Adipocyte (in vitro differentiated cells): ENCODE data around the gene ANGEL1.
A peak's percentile ranks its signal among the peaks of the same experiment; 100 is the strongest.

Experiments
- DNase-seq: peaks from one replicate; pipeline ENCODE4 v3.0.0-alpha.2; 2015; ENCODE audit warnings: low read depth
- H3K27me3 ChIP-seq: replicated peaks from 2 replicates; pipeline ENCODE4 v1.7.0; 2013; ENCODE audit warnings: mild to moderate bottlenecking, low read length, moderate library complexity; ENCODE audit not compliant: control insufficient read depth, insufficient read depth
- H3K36me3 ChIP-seq: 2 replicates; pipeline ENCODE4 v1.7.0; 2013; ENCODE audit warnings: low read length, mild to moderate bottlenecking, moderate library complexity; ENCODE audit not compliant: control insufficient read depth, insufficient read depth, severe bottlenecking
- H3K4me1 ChIP-seq: 2 replicates; pipeline ENCODE4 v1.7.0; 2013; ENCODE audit warnings: mild to moderate bottlenecking, low read length, moderate library complexity; ENCODE audit not compliant: control insufficient read depth, insufficient read depth
- H3K4me3 ChIP-seq: 2 replicates; pipeline ENCODE4 v1.7.0; 2013; ENCODE audit warnings: mild to moderate bottlenecking, low read length, moderate library complexity
- H3K9ac ChIP-seq: 2 replicates; pipeline ENCODE4 v1.7.0; 2013; ENCODE audit warnings: mild to moderate bottlenecking, low read length, moderate library complexity
- H3K9me3 ChIP-seq: 2 replicates; pipeline ENCODE4 v1.7.0; 2013; ENCODE audit warnings: mild to moderate bottlenecking, low read length, moderate library complexity; ENCODE audit not compliant: control insufficient read depth

ANGEL1 gene

DNA sequence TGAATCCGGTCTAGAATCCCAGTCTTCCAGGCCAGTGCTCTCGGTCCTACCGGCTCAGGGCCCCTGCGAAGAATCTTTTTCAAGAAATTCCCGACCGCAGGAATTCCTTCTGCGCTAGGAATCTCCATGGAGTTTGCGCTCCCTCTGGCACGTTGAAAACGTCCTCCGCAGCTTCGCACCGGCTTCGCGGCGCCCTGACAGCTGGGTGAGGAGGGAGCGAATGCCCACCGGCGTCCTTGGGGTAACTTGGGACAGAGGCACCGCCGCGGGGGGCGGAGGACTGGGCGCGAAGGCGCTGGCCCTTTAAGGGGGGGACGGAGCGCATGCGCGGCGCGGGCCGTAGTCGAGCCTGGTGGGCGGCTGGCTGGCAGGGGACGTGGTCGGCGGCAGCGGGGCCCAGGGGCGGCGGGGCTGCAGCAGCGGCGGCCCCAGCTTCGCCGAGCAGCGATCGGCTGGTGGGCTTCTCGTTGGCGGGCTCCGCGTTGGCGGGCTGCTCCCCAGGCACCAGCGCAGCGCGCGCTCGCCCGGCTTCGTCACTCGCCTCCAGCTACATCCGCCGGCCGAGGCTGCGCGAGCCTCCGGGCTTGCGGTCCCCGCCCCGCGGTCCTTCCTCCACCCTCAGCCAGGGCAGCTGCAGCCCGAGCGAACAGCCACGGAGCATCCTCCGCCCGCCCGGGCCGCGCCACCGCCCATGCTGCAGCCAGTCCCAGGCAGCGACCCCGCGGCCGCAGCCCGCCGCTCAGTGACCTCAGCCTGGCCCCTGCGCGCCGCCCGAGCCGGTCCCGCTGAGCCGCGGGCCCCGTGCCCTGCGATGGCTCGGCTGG lies 51.3 kb downstream of the ANGEL1 start, which contains the start of gene VASH1:
VASH1 (plus strand) TSS at position 333 of the 824 bp plus-strand sequence. CDS start 1,354 bp downstream, outside the sequence.
- Histone ChIP-seq H3K4me3 (peak within 1 kb of the TSS; percentile 81), H3K9ac (peak within 1 kb of the TSS; percentile 85), H3K4me1 (peaks cover 9% of the 10 kb centered on the region), H3K36me3 (no peaks in the 10 kb centered on the region), H3K27me3 (peaks cover 13% of the 10 kb centered on the region), H3K9me3 (no peaks in the 10 kb centered on the region)
- peak; percentile 76 for DNase-seq

DNA sequence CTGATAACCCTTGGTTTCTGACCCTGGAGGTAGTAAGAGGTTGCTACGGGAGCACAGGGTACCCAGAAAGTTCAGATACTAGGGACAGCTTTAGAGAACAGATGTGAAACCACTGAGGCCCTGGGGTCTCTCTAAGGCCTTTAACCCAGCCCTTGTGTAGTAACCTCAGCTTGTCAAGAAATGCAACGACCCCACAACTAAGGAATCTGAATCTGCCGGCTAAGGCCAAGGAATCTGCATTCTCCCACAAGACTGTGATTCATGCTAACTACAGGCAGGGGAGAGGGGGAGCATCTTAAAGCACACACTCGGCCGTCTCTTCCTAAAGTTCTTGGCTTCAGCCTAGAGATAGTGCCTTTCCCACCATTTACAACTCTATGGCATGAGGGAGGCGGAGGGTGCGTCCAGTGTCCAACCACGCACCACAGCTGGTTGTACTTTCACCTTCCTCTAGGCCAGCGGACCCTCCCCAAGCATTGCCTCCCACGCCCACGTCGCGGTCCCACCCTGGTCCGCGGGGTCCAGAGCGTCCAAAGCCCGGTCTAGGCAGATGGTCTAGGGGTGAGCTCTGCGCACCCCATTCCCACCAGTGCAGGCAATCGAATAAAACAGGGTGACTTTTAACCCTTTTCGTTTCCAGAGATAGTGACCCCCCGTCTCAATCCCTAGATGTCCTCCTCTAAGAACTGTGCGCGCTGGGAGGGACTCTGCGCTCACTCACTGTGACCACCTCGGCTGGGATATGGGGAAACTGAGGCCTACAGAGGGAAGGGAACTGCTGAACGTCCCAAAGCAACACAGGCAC lies 52.1 kb downstream of the ANGEL1 start:
- peak overlapping the region; percentile 85 for H3K9ac ChIP-seq
- H3K4me1 ChIP-seq = peaks cover 9% of the 10 kb centered on the region
- H3K36me3 ChIP-seq = no peaks in the 10 kb centered on the region
- H3K4me3 ChIP-seq = peak overlapping the region; percentile 81
- H3K9me3 ChIP-seq = no peaks in the 10 kb centered on the region
- no peak for DNase-seq
- H3K27me3 ChIP-seq = peaks cover 13% of the 10 kb centered on the region

DNA sequence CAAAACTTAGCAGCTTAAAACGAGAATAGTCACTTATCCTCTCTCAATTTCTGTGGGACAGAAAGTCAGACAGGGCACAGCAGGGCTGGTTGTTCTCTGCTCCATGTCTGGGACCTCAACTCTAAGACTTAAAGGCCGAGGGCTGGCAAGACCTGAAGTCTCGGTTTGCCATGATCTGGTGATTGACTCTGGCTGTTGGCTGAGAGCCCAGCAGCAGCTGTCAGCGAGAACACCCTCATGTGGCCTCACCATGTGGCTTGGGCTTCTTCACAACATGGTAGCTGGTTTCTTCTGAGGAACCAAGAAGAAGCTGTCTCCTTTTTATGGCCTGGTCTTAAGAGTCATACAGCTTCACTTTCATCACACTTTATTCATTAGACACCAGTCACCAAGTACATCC lies 53.1 kb downstream of the ANGEL1 start:
- Histone ChIP-seq H3K4me3 (no peak overlapping the region), H3K9ac (no peak overlapping the region), H3K36me3 (no peaks in the 10 kb centered on the region), H3K27me3 (peaks cover 18% of the 10 kb centered on the region), H3K4me1 (peaks cover 9% of the 10 kb centered on the region), H3K9me3 (no peaks in the 10 kb centered on the region)
- DNase-seq = no peak

DNA sequence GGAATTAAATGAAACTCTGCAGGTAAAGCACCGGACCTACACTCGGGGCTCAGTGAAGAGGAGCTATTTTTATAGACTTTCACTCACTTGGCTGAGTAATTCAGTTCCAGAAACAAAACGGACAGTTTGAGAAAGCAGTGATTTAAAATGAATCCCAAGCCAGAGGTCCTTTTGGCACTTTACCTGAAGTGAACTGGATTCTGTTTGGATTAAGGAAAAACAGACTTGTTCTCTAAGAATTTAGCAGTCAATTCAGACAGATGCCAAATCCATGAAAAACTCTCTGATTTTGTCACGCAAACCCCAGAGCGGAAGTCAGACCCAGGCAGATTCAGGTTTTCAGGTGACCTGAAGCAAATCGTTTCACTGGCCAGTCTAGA lies 56.3 kb downstream of the ANGEL1 start:
- no peak for DNase-seq
- Histone ChIP-seq H3K9me3 (no peaks in the 10 kb centered on the region), H3K4me3 (no peak overlapping the region), H3K36me3 (no peaks in the 10 kb centered on the region), H3K9ac (no peak overlapping the region), H3K4me1 (peaks cover 4% of the 10 kb centered on the region), H3K27me3 (peaks cover 31% of the 10 kb centered on the region)

DNA sequence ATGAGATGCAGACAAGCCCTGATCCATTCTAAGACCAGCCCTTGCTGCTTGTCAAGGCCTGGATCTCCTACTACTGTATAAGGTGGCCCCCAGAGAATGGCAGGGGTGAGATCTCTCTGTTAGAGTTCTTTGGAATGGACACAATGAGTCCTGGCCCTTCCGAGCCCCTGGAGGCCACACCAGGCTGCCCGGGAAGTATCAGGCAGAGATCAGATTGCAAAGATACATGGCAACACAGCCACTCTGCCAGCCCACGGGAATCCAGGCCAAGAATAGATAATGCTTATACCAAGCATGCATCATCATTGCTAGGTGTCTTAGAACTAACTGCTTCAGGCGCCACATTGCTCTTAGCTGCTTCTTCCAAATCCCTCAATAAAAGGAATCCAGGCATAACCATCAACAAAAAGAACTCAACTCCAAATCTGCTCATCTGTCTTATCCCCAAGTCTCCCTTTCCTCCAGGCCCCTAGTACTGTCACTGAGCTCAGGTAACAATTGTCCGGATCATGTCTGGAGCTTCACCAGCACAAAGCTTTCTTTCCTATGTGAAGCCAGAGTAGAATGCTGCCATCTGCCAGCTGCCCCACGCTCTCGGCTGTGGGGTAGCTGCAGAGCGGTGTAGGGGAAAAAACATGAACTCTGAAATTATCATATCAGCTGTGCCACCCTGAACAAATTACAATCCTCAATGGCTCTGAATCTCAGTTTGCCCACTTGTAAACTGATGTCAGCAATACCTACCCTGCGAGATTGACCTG lies 56.9 kb downstream of the ANGEL1 start:
- H3K36me3 ChIP-seq = no peaks in the 10 kb centered on the region
- no peak overlapping the region for H3K4me3 ChIP-seq
- DNase-seq = no peak
- H3K9ac ChIP-seq = no peak overlapping the region
- peaks cover 31% of the 10 kb centered on the region for H3K27me3 ChIP-seq
- peaks cover under 1% of the 10 kb centered on the region for H3K4me1 ChIP-seq
- H3K9me3 ChIP-seq = no peaks in the 10 kb centered on the region

DNA sequence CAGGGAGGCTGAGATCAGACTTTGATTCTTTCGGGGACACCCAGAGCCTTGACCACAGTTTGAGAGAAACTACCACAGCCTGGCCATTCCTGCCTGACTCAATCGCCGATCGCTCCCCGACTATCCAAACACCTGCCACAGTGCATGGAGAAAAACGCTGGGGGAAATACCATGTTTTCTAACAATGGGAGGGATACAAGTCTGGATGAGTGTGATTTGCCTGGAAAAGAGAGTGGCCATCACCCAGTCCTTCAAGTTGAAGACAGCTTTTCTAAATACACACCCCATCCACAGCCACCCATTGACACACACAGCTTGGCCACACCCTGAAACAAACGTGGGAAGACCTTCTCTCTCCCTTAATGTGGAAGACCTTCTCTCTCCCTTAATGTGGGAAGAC lies 58.1 kb downstream of the ANGEL1 start:
- no peaks in the 10 kb centered on the region for H3K36me3 ChIP-seq
- peaks cover 21% of the 10 kb centered on the region for H3K27me3 ChIP-seq
- no peak for DNase-seq
- H3K9ac ChIP-seq = no peak overlapping the region
- no peaks in the 10 kb centered on the region for H3K4me1 ChIP-seq
- H3K4me3 ChIP-seq = no peak overlapping the region
- H3K9me3 ChIP-seq = no peaks in the 10 kb centered on the region

DNA sequence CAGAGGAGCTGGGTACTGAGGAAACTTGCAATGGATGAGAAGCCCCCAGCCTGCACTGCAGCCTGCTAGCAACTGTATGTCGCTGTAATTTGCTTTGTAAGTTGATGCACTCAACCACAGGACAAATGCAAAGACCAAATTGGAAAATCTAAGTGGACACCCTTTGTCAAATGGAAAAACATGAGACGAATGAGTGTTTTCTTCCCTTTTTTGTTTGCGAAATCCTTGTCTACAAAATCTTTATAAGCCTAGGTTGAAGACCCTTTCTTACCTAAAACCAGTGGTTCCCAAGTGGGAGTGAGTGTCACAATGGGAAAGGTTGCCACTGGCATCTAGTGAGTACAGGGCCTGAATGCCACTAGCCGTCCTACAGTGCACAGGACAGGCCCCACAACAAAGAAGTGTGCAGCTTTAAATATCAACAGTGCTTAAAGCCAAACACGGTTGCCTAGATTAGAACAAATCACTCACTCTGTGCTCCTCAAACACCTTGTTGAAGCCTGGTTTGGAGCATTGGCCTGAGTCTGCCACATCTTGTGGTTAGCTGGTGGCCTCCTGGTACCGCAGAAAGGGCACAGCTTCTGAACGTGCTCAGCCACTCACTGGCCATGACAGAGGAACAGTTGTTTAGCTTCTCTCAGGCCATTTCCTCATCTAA lies 59.0 kb downstream of the ANGEL1 start:
- no peaks in the 10 kb centered on the region for H3K4me1 ChIP-seq
- no peak for DNase-seq
- no peaks in the 10 kb centered on the region for H3K9me3 ChIP-seq
- H3K27me3 ChIP-seq = peaks cover 17% of the 10 kb centered on the region
- H3K36me3 ChIP-seq = no peaks in the 10 kb centered on the region
- no peak overlapping the region for H3K9ac ChIP-seq
- no peak overlapping the region for H3K4me3 ChIP-seq

DNA sequence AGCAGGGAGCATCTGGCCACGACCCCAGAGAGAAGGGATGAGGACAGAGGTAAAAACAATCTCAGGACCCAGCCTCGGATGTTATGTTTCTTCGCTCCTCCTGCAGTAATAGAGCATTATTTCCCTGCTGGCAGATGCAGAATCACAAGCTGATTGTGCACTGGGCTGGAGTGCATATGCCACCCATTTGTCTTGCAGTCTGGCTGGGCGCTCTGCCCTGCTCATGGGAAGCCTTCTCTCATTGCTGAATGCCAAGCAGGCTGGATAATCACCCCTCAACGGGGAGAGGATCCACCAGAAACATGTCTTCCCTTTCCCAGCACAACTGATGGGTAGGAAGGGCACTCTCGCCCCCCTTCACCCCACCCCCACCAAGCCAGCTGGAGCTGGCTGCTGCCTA lies 59.9 kb downstream of the ANGEL1 start:
- Histone ChIP-seq H3K4me3 (no peak overlapping the region), H3K36me3 (no peaks in the 10 kb centered on the region), H3K4me1 (no peaks in the 10 kb centered on the region), H3K9ac (no peak overlapping the region), H3K27me3 (peaks cover 17% of the 10 kb centered on the region), H3K9me3 (no peaks in the 10 kb centered on the region)
- no peak for DNase-seq

DNA sequence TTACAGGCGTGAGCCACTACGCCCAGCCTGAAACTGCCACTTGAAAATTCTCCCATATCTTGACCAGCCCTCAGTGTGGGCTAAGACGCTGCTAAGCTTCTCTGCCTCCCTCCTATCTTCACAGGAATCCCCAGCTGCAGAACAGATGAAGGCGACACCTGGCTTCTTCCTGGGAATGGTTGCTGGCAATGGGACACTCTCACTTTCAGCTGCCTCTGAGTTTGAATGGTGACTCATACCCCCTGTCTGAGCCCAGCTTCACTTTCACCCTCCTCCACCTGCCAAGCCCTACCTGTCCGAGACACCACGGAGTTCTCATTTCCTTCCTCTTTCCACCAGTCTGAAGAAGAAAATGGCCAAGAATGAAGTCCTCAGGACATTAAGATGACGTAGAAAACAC lies 69.7 kb downstream of the ANGEL1 start:
- H3K4me3 ChIP-seq = no peak overlapping the region
- H3K27me3 ChIP-seq = no peaks in the 10 kb centered on the region
- no peaks in the 10 kb centered on the region for H3K36me3 ChIP-seq
- H3K9ac ChIP-seq = no peak overlapping the region
- DNase-seq = no peak
- peaks cover 15% of the 10 kb centered on the region for H3K9me3 ChIP-seq
- H3K4me1 ChIP-seq = no peaks in the 10 kb centered on the region

DNA sequence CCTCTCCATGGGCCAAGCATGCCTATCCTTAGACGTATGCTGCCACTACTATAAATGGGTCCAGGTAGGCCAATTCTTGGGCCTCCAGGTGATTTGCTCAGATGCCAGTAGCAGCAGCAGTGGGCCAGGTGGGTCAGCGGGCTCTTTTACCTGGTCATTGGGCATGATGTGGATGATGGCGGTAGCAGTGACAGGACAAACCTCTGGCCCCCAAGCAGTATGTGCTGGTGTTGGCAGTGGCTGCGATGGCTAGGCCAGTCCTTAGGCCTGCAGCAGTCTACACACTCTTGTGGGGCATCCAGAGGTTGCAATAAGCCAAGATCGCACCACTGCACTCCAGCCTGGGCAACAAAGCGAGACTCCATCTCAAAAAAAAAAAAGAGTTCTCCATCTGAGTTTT lies 70.5 kb downstream of the ANGEL1 start:
- Histone ChIP-seq H3K9me3 (peaks cover 15% of the 10 kb centered on the region), H3K9ac (no peak overlapping the region), H3K36me3 (no peaks in the 10 kb centered on the region), H3K27me3 (no peaks in the 10 kb centered on the region), H3K4me3 (no peak overlapping the region), H3K4me1 (no peaks in the 10 kb centered on the region)
- no peak for DNase-seq
